Calu3 (cell line): Measurements from ENCODE around the gene CACNA1D. TPM values are rescaled to one million over a fixed set of nuclear protein-coding genes. Genes with fewer than 3 reads are reported as not detected.

Source experiments
- BruUV-seq: library from RNA; stranded (reverse); fragments of 400-500 nt; replicated peaks from 2 replicates; lab custom pipeline; 2021; lab: Mats Ljungman, UMichigan
- CTCF ChIA-PET: fragments of 300-600 bp; sonication (Branson Sonifier 250); formaldehyde crosslinking; loops from one replicate; lab custom pipeline; 2022; ENCODE audit warnings: antibody characterized with exemption; lab: Charles Lee
- DNase-seq: peaks from one replicate; pipeline ENCODE4 v3.0.0; 2022
- H3K27ac Mint-ChIP-seq: one replicate; pipeline ENCODE4 v1.8.0; 2022; ENCODE audit warnings: mixed read lengths; ENCODE audit not compliant: unreplicated experiment
- H3K27me3 Mint-ChIP-seq: one replicate; pipeline ENCODE4 v1.8.0; 2022; ENCODE audit warnings: mixed read lengths; ENCODE audit not compliant: unreplicated experiment
- H3K36me3 Mint-ChIP-seq: one replicate; pipeline ENCODE4 v1.8.0; 2022; ENCODE audit warnings: mild to moderate bottlenecking, moderate library complexity, mixed read lengths; ENCODE audit not compliant: insufficient read depth, unreplicated experiment
- H3K4me1 Mint-ChIP-seq: one replicate; pipeline ENCODE4 v1.8.0; 2022; ENCODE audit warnings: mild to moderate bottlenecking, low read depth, mixed read lengths; ENCODE audit not compliant: unreplicated experiment
- H3K4me3 Mint-ChIP-seq: one replicate; pipeline ENCODE4 v1.8.0; 2022; ENCODE audit warnings: mild to moderate bottlenecking, low read depth, moderate library complexity, mixed read lengths; ENCODE audit not compliant: unreplicated experiment
- H3K9me3 Mint-ChIP-seq: one replicate; pipeline ENCODE4 v1.8.0; 2022; ENCODE audit warnings: low read depth, mixed read lengths; ENCODE audit not compliant: unreplicated experiment
- intact Hi-C: fragments of 100-400 bp; cut with micrococcal nuclease; formaldehyde crosslinking; loops from one replicate; pipeline ENCODE4 v1.10.0; 2022; ENCODE audit not compliant: unreplicated experiment
- total RNA-seq: library from RNA; stranded (reverse); gene quantifications from 2 replicates; pipeline ENCODE4 v1.2.3, GENCODE V29; 2022
- TF ChIP-seq, protein P1 (sequence below): fragments of 200-600 bp; IDR thresholded peaks from one replicate; pipeline ENCODE4 v1.8.0; 2022; ENCODE audit warnings: antibody characterized with exemption; ENCODE audit not compliant: unreplicated experiment

The CACNA1D gene
- total RNA-seq, 1 experiment from 2014 or later, result 48.3 TPM

DNA sequence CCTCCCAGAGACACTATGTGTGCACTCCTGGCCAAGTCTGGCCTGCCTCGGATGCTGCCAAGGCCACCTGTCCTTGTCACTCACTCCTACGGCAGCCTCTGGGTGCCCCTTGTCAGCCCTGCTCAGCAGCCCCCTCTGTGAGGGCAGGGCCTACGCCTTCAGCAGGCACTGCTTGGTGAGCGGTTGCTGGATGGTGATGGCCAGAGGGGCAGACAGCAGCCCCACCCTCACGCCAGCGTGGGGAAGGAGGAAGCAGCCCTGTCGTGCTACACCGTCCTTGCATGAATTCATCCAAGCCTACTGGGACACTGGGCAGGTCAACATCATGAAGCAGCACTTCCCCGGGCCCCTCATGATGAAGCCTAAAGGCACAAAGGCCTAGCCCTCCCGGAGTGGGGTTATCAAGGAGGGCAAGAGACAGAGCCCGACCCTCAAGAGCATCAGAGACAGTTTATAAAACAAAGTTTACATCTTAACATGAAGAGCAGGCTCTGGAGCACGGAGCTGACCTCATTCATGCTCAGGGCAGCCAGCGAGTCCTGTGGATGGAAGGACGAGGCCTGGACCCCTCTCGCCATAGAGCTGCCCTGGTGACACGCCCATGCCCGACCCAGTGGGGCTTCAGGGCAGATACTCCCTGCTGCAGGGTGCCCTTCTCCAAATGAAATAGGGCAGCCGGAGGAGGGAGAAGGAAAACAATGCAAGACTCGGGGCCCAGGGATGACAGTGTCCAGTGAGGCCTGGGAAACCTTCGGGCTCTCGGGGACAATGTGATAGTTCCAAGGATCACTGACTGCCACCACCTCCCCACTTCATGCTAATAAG, 326.6 kb downstream of the CACNA1D start:
- intact Hi-C loops, result no loop called here
- BruUV-seq, result no TSS peak
- Mint-ChIP-seq H3K36me3 (peaks cover 36% of the 10 kb centered on the region), H3K27ac (no peak overlapping the region), H3K9me3 (no peaks in the 10 kb centered on the region), H3K4me3 (no peak overlapping the region), H3K27me3 (no peaks in the 10 kb centered on the region), H3K4me1 (peaks cover 3% of the 10 kb centered on the region)
- CTCF ChIA-PET, result no interaction called here
- TF ChIP-seq, protein P1, sequence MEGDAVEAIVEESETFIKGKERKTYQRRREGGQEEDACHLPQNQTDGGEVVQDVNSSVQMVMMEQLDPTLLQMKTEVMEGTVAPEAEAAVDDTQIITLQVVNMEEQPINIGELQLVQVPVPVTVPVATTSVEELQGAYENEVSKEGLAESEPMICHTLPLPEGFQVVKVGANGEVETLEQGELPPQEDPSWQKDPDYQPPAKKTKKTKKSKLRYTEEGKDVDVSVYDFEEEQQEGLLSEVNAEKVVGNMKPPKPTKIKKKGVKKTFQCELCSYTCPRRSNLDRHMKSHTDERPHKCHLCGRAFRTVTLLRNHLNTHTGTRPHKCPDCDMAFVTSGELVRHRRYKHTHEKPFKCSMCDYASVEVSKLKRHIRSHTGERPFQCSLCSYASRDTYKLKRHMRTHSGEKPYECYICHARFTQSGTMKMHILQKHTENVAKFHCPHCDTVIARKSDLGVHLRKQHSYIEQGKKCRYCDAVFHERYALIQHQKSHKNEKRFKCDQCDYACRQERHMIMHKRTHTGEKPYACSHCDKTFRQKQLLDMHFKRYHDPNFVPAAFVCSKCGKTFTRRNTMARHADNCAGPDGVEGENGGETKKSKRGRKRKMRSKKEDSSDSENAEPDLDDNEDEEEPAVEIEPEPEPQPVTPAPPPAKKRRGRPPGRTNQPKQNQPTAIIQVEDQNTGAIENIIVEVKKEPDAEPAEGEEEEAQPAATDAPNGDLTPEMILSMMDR, result no peak
- no peak for DNase-seq

DNA sequence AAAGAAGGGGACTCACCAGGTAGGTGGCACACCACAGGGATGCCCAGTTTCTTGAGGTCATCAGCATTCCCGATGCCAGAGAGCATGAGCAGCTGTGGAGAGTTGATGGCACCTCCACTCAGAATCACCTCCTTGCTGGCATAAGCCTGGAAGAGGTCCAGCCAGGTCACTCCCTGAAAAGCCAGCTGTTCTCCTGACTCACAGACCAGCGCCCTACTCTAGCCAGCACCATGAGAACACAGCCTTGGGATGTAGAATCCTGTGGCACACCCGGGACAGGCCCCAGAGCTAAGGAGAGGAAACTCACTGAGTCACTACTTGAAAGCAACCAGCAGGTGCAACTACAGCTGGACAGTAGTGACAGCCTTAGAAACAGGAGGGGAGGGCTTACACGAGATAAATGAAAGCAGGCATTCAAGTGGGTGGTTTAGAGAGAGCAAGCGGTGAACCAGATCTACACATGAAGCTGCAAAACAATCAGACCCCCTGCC, 327.3 kb downstream of the CACNA1D start:
- no peaks in the 10 kb centered on the region for H3K9me3 Mint-ChIP-seq
- H3K27ac Mint-ChIP-seq, result no peak overlapping the region
- CTCF ChIA-PET, result no interaction called here
- H3K4me1 Mint-ChIP-seq, result peaks cover 8% of the 10 kb centered on the region
- H3K36me3 Mint-ChIP-seq, result peaks cover 35% of the 10 kb centered on the region
- H3K27me3 Mint-ChIP-seq, result no peaks in the 10 kb centered on the region
- intact Hi-C loops, result no loop called here
- BruUV-seq, result no TSS peak
- H3K4me3 Mint-ChIP-seq, result no peak overlapping the region
- DNase-seq, result no peak
- TF ChIP-seq, protein P1, result no peak

DNA sequence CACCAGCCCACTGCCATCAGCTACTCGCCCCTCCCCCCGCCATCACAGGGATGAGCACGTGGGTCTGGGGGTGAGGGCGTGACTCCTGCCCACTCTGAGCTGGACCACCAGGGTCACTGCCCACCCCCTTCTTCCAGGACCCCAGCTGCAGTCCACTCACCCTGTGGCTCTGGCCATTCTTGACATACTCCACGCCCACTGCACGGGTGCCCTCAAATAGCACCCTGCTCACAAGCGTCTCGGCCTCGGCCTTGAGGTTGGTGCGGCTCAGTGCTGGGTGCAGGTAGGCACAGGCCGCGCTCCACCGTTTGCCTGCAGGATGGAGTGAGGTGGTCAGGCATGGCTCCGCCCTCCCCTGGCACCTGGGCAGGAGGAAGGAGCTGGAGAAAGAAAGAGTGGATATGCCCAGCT, 327.9 kb downstream of the CACNA1D start:
- H3K4me3 Mint-ChIP-seq, result no peak overlapping the region
- H3K4me1 Mint-ChIP-seq, result peaks cover 14% of the 10 kb centered on the region
- TF ChIP-seq, protein P1, result no peak
- no peak for DNase-seq
- H3K36me3 Mint-ChIP-seq, result peaks cover 29% of the 10 kb centered on the region
- CTCF ChIA-PET, result no interaction called here
- H3K27ac Mint-ChIP-seq, result no peak overlapping the region
- no peaks in the 10 kb centered on the region for H3K27me3 Mint-ChIP-seq
- no peaks in the 10 kb centered on the region for H3K9me3 Mint-ChIP-seq
- intact Hi-C loops, result no loop called here
- no TSS peak for BruUV-seq

DNA sequence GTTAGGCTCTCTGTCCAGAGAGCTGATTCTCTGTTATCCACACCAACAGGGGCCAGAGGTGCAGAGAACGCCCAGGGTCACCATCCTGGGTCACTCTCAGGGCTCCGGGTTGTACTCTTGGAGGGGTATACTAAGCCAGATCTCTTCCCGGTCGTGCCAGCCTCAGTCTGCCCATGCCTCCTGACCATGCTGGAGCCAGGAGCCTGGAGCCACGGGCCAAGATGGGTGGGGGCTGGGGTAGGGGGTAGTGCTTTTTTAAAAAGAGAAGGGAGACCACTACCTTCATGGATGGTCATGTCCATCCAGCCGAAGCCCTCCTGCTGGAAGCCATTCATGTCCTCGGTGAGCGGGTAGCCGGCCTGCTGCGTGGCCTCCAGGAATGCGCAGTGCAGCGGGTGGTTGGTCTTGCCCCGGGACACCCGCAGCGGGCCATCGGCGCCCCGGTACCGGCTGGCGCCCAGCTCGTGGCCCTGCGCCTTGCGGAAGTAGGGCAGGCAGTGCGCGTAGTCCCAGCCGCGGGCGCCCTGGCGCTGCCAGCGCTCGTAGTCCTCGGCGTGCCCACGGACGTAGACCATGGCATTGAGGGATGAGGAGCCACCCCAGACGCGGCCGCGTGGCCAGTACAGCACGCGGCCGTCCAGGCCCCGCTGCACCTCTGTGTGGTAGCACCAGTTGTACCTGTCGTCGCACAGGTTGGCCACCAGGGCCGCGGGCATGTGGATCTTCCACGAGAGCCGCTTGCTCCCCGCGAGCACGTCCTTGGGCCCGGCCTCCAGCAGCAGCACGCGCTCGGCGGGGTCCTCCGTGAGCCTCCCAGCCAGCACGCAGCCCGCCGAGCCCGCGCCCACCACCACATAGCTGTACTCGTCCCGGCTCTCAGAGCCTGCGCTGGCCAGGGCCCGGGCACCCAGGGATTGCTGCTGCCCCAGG, 328.9 kb downstream of the CACNA1D start:
- intact Hi-C loops, result no loop called here
- Mint-ChIP-seq H3K27ac (no peak overlapping the region), H3K36me3 (peaks cover 21% of the 10 kb centered on the region), H3K27me3 (no peaks in the 10 kb centered on the region), H3K4me1 (peaks cover 23% of the 10 kb centered on the region), H3K4me3 (no peak overlapping the region), H3K9me3 (no peaks in the 10 kb centered on the region)
- TF ChIP-seq, protein P1, result no peak
- CTCF ChIA-PET, result no interaction called here
- DNase-seq, result no peak
- BruUV-seq, result no TSS peak
